Measurements from ENCODE around the gene NKAIN2.

Gene NKAIN2

GRCh38 chr6:124748778-124749177 lies 945.1 kb downstream of the NKAIN2 start:
- ATAC-seq: no peak
- TF ChIP-seq ZNF70 (CRISPR knock-in tag; IDR thresholded peaks at IDR 0.05) (no peak), BACH2 (CRISPR knock-in tag; IDR thresholded peaks at IDR 0.05; ENCODE audit: borderline replicate concordance) (no peak), GLIS3 (CRISPR knock-in tag; IDR thresholded peaks at IDR 0.05) (no peak), ZNF8 (CRISPR knock-in tag; IDR thresholded peaks at IDR 0.05) (no peak), OSR1 (CRISPR knock-in tag; IDR thresholded peaks at IDR 0.05) (no peak), PATZ1 (CRISPR knock-in tag; IDR thresholded peaks at IDR 0.05; ENCODE audit: borderline replicate concordance) (no peak), TCF4 (CRISPR knock-in tag; IDR thresholded peaks at IDR 0.05; ENCODE audit: borderline replicate concordance) (no peak), ZFP30 (CRISPR knock-in tag; IDR thresholded peaks at IDR 0.05) (no peak), RARB (CRISPR knock-in tag; IDR thresholded peaks at IDR 0.05) (no peak), ZFP3 (CRISPR knock-in tag; IDR thresholded peaks at IDR 0.05) (no peak), TOX (CRISPR knock-in tag; IDR thresholded peaks at IDR 0.05; ENCODE audit: borderline replicate concordance) (no peak), TSHZ2 (CRISPR knock-in tag; IDR thresholded peaks at IDR 0.05) (no peak), SNAI2 (CRISPR knock-in tag; IDR thresholded peaks at IDR 0.05) (no peak), ESRRG (CRISPR knock-in tag; IDR thresholded peaks at IDR 0.05) (no peak), ISL1 (CRISPR knock-in tag; IDR thresholded peaks at IDR 0.05) (no peak), PPARA (CRISPR knock-in tag; IDR thresholded peaks at IDR 0.05; ENCODE audit: borderline replicate concordance) (no peak), CSDC2 (CRISPR knock-in tag; IDR thresholded peaks at IDR 0.05) (no peak), ARNTL (CRISPR knock-in tag; IDR thresholded peaks at IDR 0.05; ENCODE audit: borderline replicate concordance, low read depth) (no peak)

GRCh38 chr6:124753001-124753400 lies 949.3 kb downstream of the NKAIN2 start:
- ATAC-seq: no peak
- TF ChIP-seq GLIS3 (CRISPR knock-in tag; IDR thresholded peaks at IDR 0.05) (no peak), POU6F1 (CRISPR knock-in tag; IDR thresholded peaks at IDR 0.05; ENCODE audit: borderline replicate concordance, low read depth) (no peak), TSHZ2 (CRISPR knock-in tag; IDR thresholded peaks at IDR 0.05) (no peak), CSRNP3 (CRISPR knock-in tag; IDR thresholded peaks at IDR 0.05) (no peak), ZNF8 (CRISPR knock-in tag; IDR thresholded peaks at IDR 0.05) (no peak), ZFP3 (CRISPR knock-in tag; IDR thresholded peaks at IDR 0.05) (no peak), CSDC2 (CRISPR knock-in tag; IDR thresholded peaks at IDR 0.05) (no peak), CREB5 (CRISPR knock-in tag; IDR thresholded peaks at IDR 0.05; ENCODE audit: low read depth) (no peak), OSR1 (CRISPR knock-in tag; IDR thresholded peaks at IDR 0.05) (no peak), RARB (CRISPR knock-in tag; IDR thresholded peaks at IDR 0.05) (no peak), ISL1 (CRISPR knock-in tag; IDR thresholded peaks at IDR 0.05) (no peak), ESRRG (CRISPR knock-in tag; IDR thresholded peaks at IDR 0.05) (no peak), ZC3H10 (CRISPR knock-in tag; IDR thresholded peaks at IDR 0.05) (no peak), TCF4 (CRISPR knock-in tag; IDR thresholded peaks at IDR 0.05; ENCODE audit: borderline replicate concordance) (no peak), TOX (CRISPR knock-in tag; IDR thresholded peaks at IDR 0.05; ENCODE audit: borderline replicate concordance) (no peak), PPARA (CRISPR knock-in tag; IDR thresholded peaks at IDR 0.05; ENCODE audit: borderline replicate concordance) (no peak), ZFP30 (CRISPR knock-in tag; IDR thresholded peaks at IDR 0.05) (no peak), SNAI2 (CRISPR knock-in tag; IDR thresholded peaks at IDR 0.05) (no peak)
